H9 (cell line): ENCODE measurements around the gene GATA3. TPM values are rescaled to one million over a fixed set of nuclear protein-coding genes. Genes with fewer than 3 reads are reported as not detected.

Experiments used
- DNase-seq: peaks from one replicate; pipeline ENCODE4 v3.0.0-alpha.2; 2017
- H2AFZ ChIP-seq: one replicate; pipeline ENCODE4 v1.6.1; 2013; ENCODE audit warnings: mild to moderate bottlenecking, low read length, control low read depth, moderate library complexity
- H2AK5ac ChIP-seq: 2 replicates; pipeline ENCODE4 v1.6.1; 2013; ENCODE audit warnings: low read length, control low read depth, mixed read lengths; ENCODE audit not compliant: insufficient read length
- H2BK120ac ChIP-seq: one replicate; pipeline ENCODE4 v1.6.1; 2013; ENCODE audit warnings: low read depth, mild to moderate bottlenecking, low read length, control low read depth, inconsistent platforms; ENCODE audit not compliant: poor library complexity, severe bottlenecking
- H2BK12ac ChIP-seq: 2 replicates; pipeline ENCODE4 v1.6.1; 2013; ENCODE audit warnings: low read length, control low read depth, mixed read lengths, low read depth; ENCODE audit not compliant: insufficient read length
- H2BK15ac ChIP-seq: 2 replicates; pipeline ENCODE4 v1.6.1; 2013; ENCODE audit warnings: low read depth, low read length, control low read depth
- H2BK20ac ChIP-seq: one replicate; pipeline ENCODE4 v1.6.1; 2013; ENCODE audit warnings: low read depth, mild to moderate bottlenecking, low read length, control low read depth, inconsistent platforms; ENCODE audit not compliant: poor library complexity, severe bottlenecking
- H2BK5ac ChIP-seq: 2 replicates; pipeline ENCODE4 v1.6.1; 2013; ENCODE audit warnings: low read length, control low read depth, mixed read lengths; ENCODE audit not compliant: insufficient read length
- H3K14ac ChIP-seq: 2 replicates; pipeline ENCODE4 v1.6.1; 2013; ENCODE audit warnings: low read length, control low read depth; ENCODE audit not compliant: insufficient read depth
- H3K18ac ChIP-seq: 2 replicates; pipeline ENCODE4 v1.6.1; 2013; ENCODE audit warnings: low read depth, mild to moderate bottlenecking, mixed read lengths, low read length, control low read depth; ENCODE audit not compliant: insufficient read length
- H3K23ac ChIP-seq: 2 replicates; pipeline ENCODE4 v1.6.1; 2013; ENCODE audit warnings: low read length, control low read depth, mixed read lengths, low read depth; ENCODE audit not compliant: insufficient read length
- H3K23me2 ChIP-seq: 2 replicates; pipeline ENCODE4 v1.6.1; 2013; ENCODE audit warnings: low read depth, mild to moderate bottlenecking, mixed read lengths, low read length, control low read depth; ENCODE audit not compliant: insufficient read length, poor library complexity, severe bottlenecking
- H3K27ac ChIP-seq: 2 replicates; pipeline ENCODE4 v1.5.1; 2013; ENCODE audit warnings: low read length, control low read depth, mixed read lengths, low read depth; ENCODE audit not compliant: insufficient read length
- H3K27me3 ChIP-seq: 2 replicates; pipeline ENCODE4 v1.6.1; 2013; ENCODE audit warnings: low read length, control low read depth, inconsistent platforms; ENCODE audit not compliant: insufficient read depth
- H3K4ac ChIP-seq: 2 replicates; pipeline ENCODE4 v1.6.1; 2013; ENCODE audit warnings: low read depth, mild to moderate bottlenecking, control low read depth, inconsistent platforms, low read length, moderate library complexity
- H3K4me1 ChIP-seq: 2 replicates; pipeline ENCODE4 v1.6.1; 2013; ENCODE audit warnings: low read length, control low read depth, inconsistent platforms; ENCODE audit not compliant: insufficient read depth
- H3K4me2 ChIP-seq: 2 replicates; pipeline ENCODE4 v1.6.1; 2013; ENCODE audit warnings: low read length, control low read depth, mixed read lengths; ENCODE audit not compliant: insufficient read length, insufficient read depth
- H3K56ac ChIP-seq: 2 replicates; pipeline ENCODE4 v1.6.1; 2013; ENCODE audit warnings: low read depth, mild to moderate bottlenecking, mixed read lengths, low read length, control low read depth; ENCODE audit not compliant: insufficient read length
- H3K79me1 ChIP-seq: 2 replicates; pipeline ENCODE4 v1.6.1; 2013; ENCODE audit warnings: low read depth, mild to moderate bottlenecking, moderate library complexity, low read length, control low read depth, inconsistent platforms; ENCODE audit not compliant: insufficient read depth, poor library complexity, severe bottlenecking
- H3K79me2 ChIP-seq: 2 replicates; pipeline ENCODE4 v1.6.1; 2013; ENCODE audit warnings: low read length, control low read depth, inconsistent platforms; ENCODE audit not compliant: insufficient read depth
- H3K9ac ChIP-seq: 2 replicates; pipeline ENCODE4 v1.6.1; 2013; ENCODE audit warnings: low read length, control low read depth, mixed read lengths; ENCODE audit not compliant: insufficient read length; ENCODE audit errors: extremely low read depth
- H3K9me3 ChIP-seq: one replicate; pipeline ENCODE4 v1.6.1; 2013; ENCODE audit warnings: low read depth, low read length, inconsistent platforms; ENCODE audit not compliant: control insufficient read depth
- H3T11ph ChIP-seq: one replicate; pipeline ENCODE4 v1.6.1; 2013; ENCODE audit warnings: mild to moderate bottlenecking, low read length, control low read depth, inconsistent platforms
- H4K20me1 ChIP-seq: one replicate; pipeline ENCODE4 v1.6.1; 2013; ENCODE audit not compliant: control insufficient read depth, insufficient read length, insufficient read depth
- H4K5ac ChIP-seq: 2 replicates; pipeline ENCODE4 v1.6.1; 2013; ENCODE audit warnings: low read depth, mild to moderate bottlenecking, mixed read lengths, low read length, control low read depth; ENCODE audit not compliant: insufficient read length
- H4K8ac ChIP-seq: replicated peaks from 2 replicates; pipeline ENCODE4 v1.6.1; 2013; ENCODE audit warnings: low read length, control low read depth, mixed read lengths, low read depth; ENCODE audit not compliant: insufficient read length
- H4K91ac ChIP-seq: 2 replicates; pipeline ENCODE4 v1.6.1; 2013; ENCODE audit warnings: low read depth, mild to moderate bottlenecking, moderate library complexity, mixed read lengths, low read length, control low read depth; ENCODE audit not compliant: insufficient read length
- H3K27ac Mint-ChIP-seq, 3 experiments: 2 replicates in 2 of 3; 3 replicates in 1 of 3; pipeline ENCODE4 v1.8.0; 2020 to 2021; ENCODE audit warnings: mixed read lengths in 3 of 3, mild to moderate bottlenecking in 1 of 3, moderate library complexity in 1 of 3
- H3K27me3 Mint-ChIP-seq: 2 replicates; pipeline ENCODE4 v1.8.0; 2021; ENCODE audit warnings: low read depth, mild to moderate bottlenecking, moderate library complexity, mixed read lengths
- H3K36me3 Mint-ChIP-seq, 3 experiments: 2 replicates in 2 of 3; 3 replicates in 1 of 3; pipeline ENCODE4 v1.8.0; 2020 to 2021; ENCODE audit warnings: low read depth in 3 of 3, mixed read lengths in 3 of 3; ENCODE audit not compliant: insufficient read depth in 1 of 3
- H3K4me1 Mint-ChIP-seq, 2 experiments: 2 replicates each; pipeline ENCODE4 v1.8.0; 2020; ENCODE audit warnings: mixed read lengths in 2 of 2
- H3K4me3 Mint-ChIP-seq, 2 experiments: 2 replicates in 1 of 2; 3 replicates in 1 of 2; pipeline ENCODE4 v1.8.0; 2020 to 2021; ENCODE audit warnings: mild to moderate bottlenecking in 2 of 2, mixed read lengths in 2 of 2, moderate library complexity in 1 of 2
- H3K9me3 Mint-ChIP-seq, 2 experiments: 2 replicates in 1 of 2; 3 replicates in 1 of 2; pipeline ENCODE4 v1.8.0; 2020; ENCODE audit warnings: mild to moderate bottlenecking in 2 of 2, mixed read lengths in 2 of 2, moderate library complexity in 1 of 2
- WGBS: extraction: QIAGEN DNeasy Blood & Tissue Kit; methylation state at CpG from one replicate; pipeline ENCODE4 v1.1.7; 2013; ENCODE audit warnings: missing lambda C conversion rate, low lambda C conversion rate, mixed read lengths; ENCODE audit not compliant: insufficient read length; ENCODE audit errors: extremely low coverage; 5-methylcytosine and 5-hydroxymethylcytosine counted together
- total RNA-seq: library from RNA; stranded (reverse); gene quantifications from 2 replicates; pipeline ENCODE4 v1.2.1, GENCODE V29; 2021
- TF ChIP-seq, protein P1 (sequence below): fragments of 200-600 bp; sonication (generic); conservative IDR thresholded peaks from 3 replicates; pipeline ENCODE4 v1.8.0; 2021; ENCODE audit warnings: antibody characterized with exemption, mild to moderate bottlenecking

GATA3 gene
- total RNA-seq, 1 experiment from 2014 or later, result 0.31 TPM

DNA sequence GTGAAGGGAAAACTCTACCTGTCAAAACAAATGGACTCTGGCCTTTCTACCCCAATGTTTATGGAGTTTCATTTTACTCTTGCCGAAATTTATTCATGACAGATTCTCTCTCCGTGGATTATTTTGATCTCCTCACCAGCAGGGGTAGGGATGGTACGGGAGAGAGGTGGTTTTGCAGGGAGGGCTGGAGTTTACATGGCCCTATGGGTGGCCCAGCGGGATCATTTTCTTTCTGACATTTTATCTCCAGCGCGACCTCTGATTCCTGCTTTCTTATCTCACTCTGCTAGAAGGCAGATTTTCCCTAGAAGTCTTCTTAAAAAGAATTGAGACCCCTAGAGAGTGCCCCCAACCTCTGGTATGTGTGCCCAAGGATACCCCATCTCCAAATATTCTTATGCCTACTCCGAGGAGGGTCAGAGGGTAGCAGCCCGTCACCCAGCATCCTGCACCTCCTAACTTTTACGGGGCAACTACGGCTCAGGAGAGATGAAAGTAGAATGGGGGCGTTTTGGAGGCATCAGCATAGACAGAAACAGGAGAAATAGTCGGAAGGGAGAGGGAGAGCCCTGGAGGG is 10.1 kb upstream of the GATA3 start:
- no peak overlapping the region for H2AK5ac ChIP-seq
- no peak overlapping the region for H4K91ac ChIP-seq
- no peak overlapping the region for H4K8ac ChIP-seq
- H2BK5ac ChIP-seq, result no peak overlapping the region
- no peak overlapping the region for H3K56ac ChIP-seq
- no peak overlapping the region for H2BK15ac ChIP-seq
- no peaks in the 10 kb centered on the region for H3K23me2 ChIP-seq
- H3K14ac ChIP-seq, result no peak overlapping the region
- DNase-seq, result no peak
- H2BK12ac ChIP-seq, result no peak overlapping the region
- no peak overlapping the region for H3K23ac ChIP-seq
- TF ChIP-seq, protein P1, sequence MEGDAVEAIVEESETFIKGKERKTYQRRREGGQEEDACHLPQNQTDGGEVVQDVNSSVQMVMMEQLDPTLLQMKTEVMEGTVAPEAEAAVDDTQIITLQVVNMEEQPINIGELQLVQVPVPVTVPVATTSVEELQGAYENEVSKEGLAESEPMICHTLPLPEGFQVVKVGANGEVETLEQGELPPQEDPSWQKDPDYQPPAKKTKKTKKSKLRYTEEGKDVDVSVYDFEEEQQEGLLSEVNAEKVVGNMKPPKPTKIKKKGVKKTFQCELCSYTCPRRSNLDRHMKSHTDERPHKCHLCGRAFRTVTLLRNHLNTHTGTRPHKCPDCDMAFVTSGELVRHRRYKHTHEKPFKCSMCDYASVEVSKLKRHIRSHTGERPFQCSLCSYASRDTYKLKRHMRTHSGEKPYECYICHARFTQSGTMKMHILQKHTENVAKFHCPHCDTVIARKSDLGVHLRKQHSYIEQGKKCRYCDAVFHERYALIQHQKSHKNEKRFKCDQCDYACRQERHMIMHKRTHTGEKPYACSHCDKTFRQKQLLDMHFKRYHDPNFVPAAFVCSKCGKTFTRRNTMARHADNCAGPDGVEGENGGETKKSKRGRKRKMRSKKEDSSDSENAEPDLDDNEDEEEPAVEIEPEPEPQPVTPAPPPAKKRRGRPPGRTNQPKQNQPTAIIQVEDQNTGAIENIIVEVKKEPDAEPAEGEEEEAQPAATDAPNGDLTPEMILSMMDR, result no peak
- Mint-ChIP-seq H3K36me3 (no peaks in the 10 kb centered on the region; a peak in 1 of 7 replicates), H3K9me3 (peaks cover 0 to 17% of the 10 kb centered on the region in 2 experiments; a peak in 4 of 5 replicates), H3K27ac (no peak overlapping the region; a peak in 1 of 7 replicates), H3K27me3 (peaks cover 99% of the 10 kb centered on the region), H3K4me1 (peaks cover 40 to 78% of the 10 kb centered on the region in 2 experiments), H3K4me3 (peak overlapping the region in 1 of 2 experiments; percentile 75; a peak in 3 of 5 replicates)
- H3K79me2 ChIP-seq, result no peaks in the 10 kb centered on the region
- peak overlapping the region; percentile 75 for H3K4me2 ChIP-seq
- no peaks in the 10 kb centered on the region; the same call in 1 of the 2 replicates for H3K4me1 ChIP-seq
- H3T11ph ChIP-seq, result no peak overlapping the region
- H3K79me1 ChIP-seq, result no peaks in the 10 kb centered on the region
- H3K27me3 ChIP-seq, result peaks cover 100% of the 10 kb centered on the region
- H4K20me1 ChIP-seq, result no peaks in the 10 kb centered on the region
- H4K5ac ChIP-seq, result no peak overlapping the region
- no peak overlapping the region for H3K4ac ChIP-seq
- no peak overlapping the region for H3K18ac ChIP-seq
- no peaks in the 10 kb centered on the region for H3K9me3 ChIP-seq
- H2AFZ ChIP-seq, result no peak overlapping the region
- H3K9ac ChIP-seq, result no peak overlapping the region
- no peak overlapping the region for H2BK20ac ChIP-seq
- H2BK120ac ChIP-seq, result no peak overlapping the region
- no peak overlapping the region for H3K27ac ChIP-seq
- no CpG with 5 or more reads among the region's 12 CpGs for WGBS
